Neural progenitor cell (in vitro differentiated cells): ENCODE data around the gene HSPA12A.

ENCODE experiments used
- CTCF ChIP-seq: fragments of 200-600 bp; sonication (generic); IDR thresholded peaks from 2 replicates; pipeline ENCODE4 v1.5.1; 2017; ENCODE audit warnings: antibody characterized with exemption, mild to moderate bottlenecking
- EZH2 ChIP-seq: fragments of 200-600 bp; sonication (generic); IDR thresholded peaks from 2 replicates; pipeline ENCODE4 v1.6.1; 2017; ENCODE audit warnings: antibody characterized with exemption, mild to moderate bottlenecking, moderate library complexity
- EZH2phosphoT487 ChIP-seq: fragments of 200-600 bp; sonication (generic); IDR thresholded peaks from 2 replicates; pipeline ENCODE4 v1.6.1; 2017; ENCODE audit warnings: antibody characterized with exemption

DNA sequence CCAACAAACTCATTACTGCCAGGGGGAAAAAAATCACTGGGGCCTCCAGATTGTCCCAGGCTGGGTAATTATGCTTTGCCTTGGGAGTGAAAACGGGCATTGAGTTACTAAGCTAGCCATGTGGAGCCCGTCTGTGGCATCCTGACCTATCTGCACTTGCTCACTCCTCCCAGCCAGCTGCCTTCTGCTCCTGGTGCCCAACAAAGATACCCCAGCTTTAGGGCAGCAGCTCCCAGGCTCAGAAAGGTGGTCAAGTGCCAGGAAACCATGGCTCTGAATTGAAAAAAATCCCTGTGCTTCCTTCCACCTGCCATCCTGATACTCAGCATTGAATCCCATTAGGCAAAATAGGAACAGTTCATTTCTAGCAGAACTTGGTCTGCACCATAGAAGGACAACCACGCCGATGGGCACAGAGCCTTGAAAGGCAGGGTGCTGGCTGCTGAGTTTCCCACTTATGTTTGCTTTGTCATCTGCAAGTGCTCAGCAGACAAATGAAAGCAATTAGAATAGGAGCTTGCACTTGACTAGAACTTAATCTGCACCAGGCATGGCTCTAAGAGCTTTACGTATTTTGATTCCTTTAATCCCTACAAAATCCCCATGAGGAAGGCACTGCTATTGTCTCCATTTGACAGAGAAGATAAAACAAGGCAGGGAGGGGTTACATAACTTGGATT is 42.8 kb downstream of the HSPA12A start:
- TF ChIP-seq CTCF (no peak), EZH2 (no peak), EZH2phosphoT487 (no peak)
